NCI-H2107 treated with DMSO at 0.1 percent for 48 hours (cell line): ENCODE results near the gene PTPRD.

Source experiments
- DNase-seq: peaks from one replicate; lab custom pipeline; 2025; ENCODE audit not compliant: unreplicated experiment; lab: John Stamatoyannopoulos, UW

The PTPRD gene

GRCh38 chr9:10272830-10273229 is 340.0 kb downstream of the PTPRD start:
- DNase-seq, result no peak

DNA sequence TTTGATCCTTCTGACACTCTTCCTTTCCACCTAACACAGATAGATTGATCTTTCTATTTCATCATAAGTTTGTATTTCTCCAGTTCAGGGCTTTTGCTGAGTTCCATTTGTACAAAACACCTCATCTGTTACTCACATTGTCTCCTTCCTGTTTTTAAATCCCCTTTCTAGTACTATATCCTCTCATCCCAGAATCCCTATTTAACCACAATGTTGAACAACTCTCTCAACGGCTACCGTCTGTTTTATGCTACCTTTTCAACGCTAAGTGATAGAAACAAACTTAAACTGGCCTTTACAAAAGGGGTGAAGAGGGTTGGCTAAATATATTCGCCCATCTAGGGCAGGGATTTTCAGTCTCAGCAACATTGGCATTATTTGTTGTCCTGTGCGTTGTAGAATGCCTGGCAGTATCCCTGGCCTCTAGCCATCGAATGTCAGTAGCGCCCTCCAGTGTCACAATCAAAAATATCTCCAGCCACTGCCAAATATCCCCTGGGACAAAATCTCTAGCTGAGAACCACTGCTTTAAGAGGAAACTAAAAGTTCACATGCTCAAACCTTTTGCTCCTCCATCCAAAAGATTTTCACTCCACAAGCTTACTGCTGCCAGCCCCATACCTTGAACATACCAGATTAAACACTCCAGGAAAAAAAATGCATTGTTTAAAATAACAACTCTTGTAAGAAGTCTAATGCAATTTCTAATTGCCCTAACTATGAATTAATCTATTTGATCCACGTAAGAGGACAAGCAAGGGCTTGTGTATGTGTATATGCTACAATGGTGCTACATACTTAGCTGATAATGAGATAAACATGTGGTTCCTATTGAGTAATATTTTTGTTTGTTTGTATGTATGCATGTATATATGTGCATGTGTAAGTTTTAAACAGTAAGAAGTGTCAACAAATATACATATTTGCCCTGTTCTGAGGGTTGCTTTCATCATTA is 344.0 kb downstream of the PTPRD start:
- peak; percentile 58 for DNase-seq

- DNase-seq, result no peak
Observed at GRCh38 chr9:10265153-10265631, 347.6 kb downstream of the PTPRD start.

DNA sequence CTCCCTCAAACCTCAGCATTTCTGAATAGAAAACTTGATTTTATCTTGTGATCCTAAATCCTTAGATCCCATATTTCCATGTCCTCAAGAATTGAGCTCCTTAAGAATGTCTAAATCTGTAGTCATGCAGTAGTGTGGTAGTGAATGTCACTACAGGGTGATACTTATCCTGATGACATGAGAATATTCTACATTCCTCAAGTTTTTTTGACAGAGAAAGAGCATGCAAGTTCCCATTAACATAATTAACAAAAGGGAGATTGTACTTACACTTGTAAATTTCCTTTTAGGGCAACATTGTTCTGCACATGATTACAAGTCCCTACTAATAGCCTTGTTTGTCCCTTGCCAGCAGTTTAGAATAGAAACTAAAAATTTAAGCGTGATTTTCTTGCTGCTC is 352.3 kb downstream of the PTPRD start:
- no peak for DNase-seq

GRCh38 chr9:10259668-10260067 is 353.1 kb downstream of the PTPRD start:
- DNase-seq, result no peak

DNA sequence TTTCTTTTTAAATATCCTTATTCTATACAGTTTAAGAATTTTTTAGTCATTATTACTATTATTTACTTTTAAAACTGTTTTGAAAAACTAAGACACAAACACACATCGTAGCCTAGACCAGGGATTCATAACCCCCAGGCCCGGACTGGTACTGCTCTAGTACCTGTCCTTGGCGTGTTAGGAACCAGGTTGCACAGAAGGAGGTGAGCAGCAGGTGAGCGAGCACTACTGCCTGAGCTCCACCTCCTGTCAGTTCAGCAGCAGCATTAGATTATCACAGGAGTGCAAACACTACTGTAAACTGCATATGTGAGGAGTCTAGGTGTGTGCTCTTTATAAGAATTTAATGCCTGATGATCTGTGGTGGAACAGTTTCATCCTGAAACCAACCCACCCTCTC is 357.0 kb downstream of the PTPRD start:
- DNase-seq, result no peak

DNA sequence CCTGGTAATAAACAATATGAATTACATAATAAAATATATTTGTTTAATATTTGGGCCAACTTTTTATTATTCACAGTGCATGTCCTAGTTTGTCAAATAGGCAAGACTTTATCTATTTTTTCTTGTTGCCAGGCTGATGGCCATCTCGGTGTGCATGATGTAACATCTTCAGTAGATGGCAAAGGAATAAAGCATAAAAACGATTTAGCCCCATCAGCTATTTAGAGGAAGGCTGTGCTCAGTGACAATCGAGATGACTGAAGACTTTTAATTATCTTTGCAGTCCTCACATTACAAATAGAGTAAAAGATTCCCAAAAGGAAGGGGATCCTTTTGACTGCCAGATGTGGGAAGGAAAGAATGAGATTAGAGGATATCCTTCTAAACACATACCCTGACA is 358.5 kb downstream of the PTPRD start:
- DNase-seq, result no peak

- no peak for DNase-seq
Observed at GRCh38 chr9:10253341-10253740, 359.5 kb downstream of the PTPRD start.

DNA sequence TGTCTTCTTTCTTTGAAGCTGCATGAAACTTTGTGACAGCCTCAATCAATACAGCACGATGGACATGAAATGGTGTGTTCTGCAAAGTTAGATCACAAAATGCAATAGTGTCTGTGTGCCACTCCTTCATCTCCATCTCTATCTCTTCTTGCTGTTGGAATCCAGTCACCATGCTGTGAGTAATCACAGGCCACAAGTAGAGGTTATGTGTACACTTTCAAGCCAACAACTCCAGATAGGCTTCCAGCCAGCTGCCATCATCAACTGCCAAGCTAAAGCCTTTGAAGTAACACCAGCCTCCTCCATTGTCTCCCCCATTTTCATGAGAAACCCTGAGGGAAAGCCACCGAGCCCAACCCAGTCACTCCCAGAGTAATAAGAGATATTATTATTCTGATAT is 360.6 kb downstream of the PTPRD start:
- no peak for DNase-seq

GRCh38 chr9:10251490-10251889 is 361.3 kb downstream of the PTPRD start:
- DNase-seq, result no peak

- DNase-seq, result no peak
Observed at GRCh38 chr9:10250219-10250618, 362.6 kb downstream of the PTPRD start.

- DNase-seq, result no peak
Observed at GRCh38 chr9:10248890-10249289, 363.9 kb downstream of the PTPRD start.

GRCh38 chr9:10242255-10242654 is 370.5 kb downstream of the PTPRD start:
- DNase-seq, result no peak

- no peak for DNase-seq
Observed at GRCh38 chr9:10238087-10238486, 374.7 kb downstream of the PTPRD start.

DNA sequence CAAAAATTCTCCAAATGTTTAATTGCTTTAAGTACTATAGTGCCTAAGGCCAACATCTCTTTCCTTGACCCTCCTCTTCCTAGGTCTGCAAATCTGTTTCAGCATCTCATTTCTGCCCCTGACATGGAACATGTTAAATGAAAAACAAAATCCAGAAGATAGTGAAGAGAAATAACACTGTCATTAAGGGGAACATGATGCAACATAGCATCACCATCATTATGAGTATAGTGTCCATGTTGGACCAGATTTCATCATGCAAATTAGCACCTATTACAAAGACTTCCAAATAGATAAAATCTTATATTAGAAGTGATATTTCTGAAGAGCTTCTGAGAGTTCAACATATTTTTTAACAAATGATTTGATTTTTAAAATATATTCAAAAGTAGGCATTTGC is 375.2 kb downstream of the PTPRD start:
- no peak for DNase-seq

DNA sequence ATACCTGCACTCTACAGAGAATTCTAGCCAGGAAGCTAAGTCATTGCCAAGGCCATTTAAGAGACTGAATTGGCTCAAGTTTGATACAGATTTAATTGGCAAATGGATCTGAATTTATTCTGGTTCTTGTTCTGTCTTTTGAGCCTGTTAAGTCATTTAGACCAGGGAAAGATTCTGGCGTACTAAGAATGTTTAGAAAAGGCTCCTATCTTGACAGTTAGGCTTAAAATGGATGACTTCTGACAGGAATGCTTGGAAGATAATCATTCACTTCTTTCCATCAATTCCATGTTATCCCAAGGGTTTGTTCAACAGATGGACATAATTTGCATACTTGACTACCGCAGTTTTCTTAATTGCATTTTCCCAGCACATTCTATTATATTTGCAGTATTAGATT is 376.6 kb downstream of the PTPRD start:
- no peak for DNase-seq

GRCh38 chr9:10235376-10235775 is 377.4 kb downstream of the PTPRD start:
- no peak for DNase-seq

GRCh38 chr9:10232352-10232930 is 380.4 kb downstream of the PTPRD start:
- DNase-seq, result no peak

- no peak for DNase-seq
Observed at GRCh38 chr9:10230512-10230911, 382.3 kb downstream of the PTPRD start.

DNA sequence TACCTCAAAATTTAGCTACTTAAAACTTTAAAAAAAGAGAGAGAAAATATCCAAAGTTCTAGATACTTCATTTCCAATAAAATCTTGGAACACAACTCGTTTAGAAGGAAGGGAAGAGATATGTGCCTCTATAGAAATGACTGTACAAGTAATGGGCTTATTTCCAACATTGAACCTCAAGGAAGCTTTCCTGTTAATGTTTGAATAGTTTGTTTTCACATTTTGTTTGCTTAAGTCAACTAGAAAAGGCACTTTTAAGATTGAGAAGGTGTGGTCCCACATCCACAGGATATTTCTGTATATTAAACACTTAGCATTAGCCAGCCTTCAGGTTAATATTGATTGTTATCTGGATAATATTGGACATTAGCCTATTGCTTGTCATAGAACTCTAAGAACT is 384.7 kb downstream of the PTPRD start:
- no peak for DNase-seq

- no peak for DNase-seq
Observed at GRCh38 chr9:10226996-10227395, 385.8 kb downstream of the PTPRD start.

DNA sequence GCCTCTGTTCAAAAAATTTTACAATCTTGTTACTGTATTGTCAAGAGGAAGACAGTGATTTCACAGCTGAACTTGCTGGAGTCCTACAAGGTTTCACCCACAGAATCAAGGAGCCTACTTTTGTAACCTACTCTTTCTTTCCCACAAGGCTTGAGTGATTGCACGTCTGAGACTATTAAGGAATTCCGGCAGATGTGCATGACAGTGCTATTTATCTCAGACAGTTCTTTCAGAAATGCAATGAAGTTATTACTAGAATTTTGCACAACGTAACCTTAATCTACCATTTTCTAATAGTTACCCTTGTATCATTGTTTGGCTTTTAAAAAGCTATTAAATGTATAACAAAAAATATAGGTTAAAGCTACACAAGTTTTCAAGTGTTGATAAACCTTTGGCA is 400.1 kb downstream of the PTPRD start:
- no peak for DNase-seq
